Smooth muscle cell (in vitro differentiated cells): ENCODE results near the gene KRT39. TPM values are rescaled to one million over a fixed set of nuclear protein-coding genes. Genes with fewer than 3 reads are reported as not detected.

Experiments
- DNase-seq: peaks from one replicate; lab custom pipeline; 2025; ENCODE audit not compliant: unreplicated experiment; lab: John Stamatoyannopoulos, UW
- H2AFZ ChIP-seq: fragments of 200-600 bp; sonication (generic); 2 replicates; pipeline ENCODE4 v1.6.0; 2016; ENCODE audit warnings: antibody characterized with exemption, low read depth, mild to moderate bottlenecking
- H3F3A ChIP-seq: fragments of 200-600 bp; sonication (generic); 2 replicates; pipeline ENCODE4 v1.6.0; 2017; ENCODE audit warnings: antibody characterized with exemption, low read depth
- H3K27ac ChIP-seq: fragments of 200-600 bp; sonication (generic); 2 replicates; pipeline ENCODE4 v1.5.1; 2016; ENCODE audit warnings: low read depth, mild to moderate bottlenecking
- H3K27me3 ChIP-seq: fragments of 200-600 bp; sonication (generic); 2 replicates; pipeline ENCODE4 v1.6.1; 2016; ENCODE audit warnings: low read depth, mild to moderate bottlenecking
- H3K36me3 ChIP-seq: fragments of 200-600 bp; sonication (generic); 2 replicates; pipeline ENCODE4 v1.5.1; 2016; ENCODE audit warnings: low read depth
- H3K4me1 ChIP-seq: fragments of 200-600 bp; sonication (generic); 2 replicates; pipeline ENCODE4 v1.5.1; 2016; ENCODE audit warnings: low read depth
- H3K4me2 ChIP-seq: fragments of 200-600 bp; sonication (generic); 2 replicates; pipeline ENCODE4 v1.6.0; 2016; ENCODE audit warnings: mild to moderate bottlenecking
- H3K4me3 ChIP-seq: fragments of 200-600 bp; sonication (generic); 2 replicates; pipeline ENCODE4 v1.5.1; 2016; ENCODE audit warnings: mild to moderate bottlenecking
- H3K79me2 ChIP-seq: fragments of 200-600 bp; sonication (generic); 2 replicates; pipeline ENCODE4 v1.6.0; 2016; ENCODE audit warnings: low read depth, mild to moderate bottlenecking
- H3K9ac ChIP-seq: fragments of 200-600 bp; sonication (generic); 2 replicates; pipeline ENCODE4 v1.6.0; 2016; ENCODE audit warnings: low read depth
- H3K9me3 ChIP-seq: fragments of 200-600 bp; sonication (generic); replicated peaks from 2 replicates; pipeline ENCODE4 v1.5.1; 2016; ENCODE audit warnings: low read depth
- H4K20me1 ChIP-seq: fragments of 200-600 bp; sonication (generic); 2 replicates; pipeline ENCODE4 v1.6.0; 2016; ENCODE audit warnings: low read depth
- CTCF ChIP-seq: fragments of 200-600 bp; sonication (generic); IDR thresholded peaks from 2 replicates; pipeline ENCODE4 v1.5.1; 2017; ENCODE audit warnings: borderline replicate concordance, mild to moderate bottlenecking, antibody characterized with exemption; ENCODE audit not compliant: insufficient read depth, poor library complexity, severe bottlenecking
- WGBS: methylation state at CpG from one replicate; pipeline ENCODE4 v1.1.7; 2016; ENCODE audit warnings: low lambda C conversion rate; 5-methylcytosine and 5-hydroxymethylcytosine counted together
- polyA plus RNA-seq: library from polyadenylated mRNA; unstranded; fragments of >200 nt; fragmentation: Nextera tagmentation; extraction: Ambion mirVana; gene quantifications from 2 replicates; pipeline ENCODE4 v1.2.1, GENCODE V29; 2016
- total RNA-seq: library from RNA; depleted of rRNA; stranded (reverse); fragments of >200 nt; gene quantifications from 2 replicates; pipeline ENCODE4 v1.2.3, GENCODE V29; 2014

The KRT39 gene
- total and polyA plus RNA-seq, 2 experiments from 2014 or later: not detected

GRCh38 chr17:40986920-40987319, 20.2 kb upstream of the KRT39 start:
- WGBS: 82% methylated on average over 8 of the region's 8 CpGs
- Histone ChIP-seq H3K4me2 (no peak overlapping the region), H3K9me3 (no peaks in the 10 kb centered on the region), H3K27ac (no peak overlapping the region), H2AFZ (no peak overlapping the region), H3K9ac (no peak overlapping the region), H3K79me2 (no peaks in the 10 kb centered on the region), H4K20me1 (no peaks in the 10 kb centered on the region), H3K4me1 (no peaks in the 10 kb centered on the region), H3F3A (no peaks in the 10 kb centered on the region), H3K4me3 (no peak overlapping the region), H3K27me3 (no peaks in the 10 kb centered on the region), H3K36me3 (no peaks in the 10 kb centered on the region)
- no peak for TF ChIP-seq CTCF
- no peak for DNase-seq

- TF ChIP-seq CTCF: no peak
- H3K4me3 ChIP-seq: no peak within 1 kb of the TSS
- H3K9ac ChIP-seq: no peak within 1 kb of the TSS
- H4K20me1 ChIP-seq: no peaks in the 10 kb centered on the region
- no peak for DNase-seq
- peaks cover 7% of the 10 kb centered on the region for H3K4me1 ChIP-seq
- no peaks in the 10 kb centered on the region for H3K79me2 ChIP-seq
- no peaks in the 10 kb centered on the region for H3K27me3 ChIP-seq
- WGBS: 70% methylated on average over 3 of the region's 3 CpGs
- no peaks in the 10 kb centered on the region for H3K36me3 ChIP-seq
- no peaks in the 10 kb centered on the region for H3K9me3 ChIP-seq
- H3K4me2 ChIP-seq: no peak within 1 kb of the TSS
- no peaks in the 10 kb centered on the region for H3F3A ChIP-seq
- no peak within 1 kb of the TSS for H2AFZ ChIP-seq
- no peak within 1 kb of the TSS for H3K27ac ChIP-seq
Measured at GRCh38 chr17:40984226-40984625, 17.5 kb upstream of the KRT39 start, which contains the start of gene KRT40. TSS of gene KRT40 (minus strand) at chr17:40984326. CDS start at chr17:40984273, 53 bp downstream.

- DNase-seq: no peak
- Histone ChIP-seq H3F3A (no peaks in the 10 kb centered on the region), H3K27me3 (no peaks in the 10 kb centered on the region), H3K36me3 (no peaks in the 10 kb centered on the region), H4K20me1 (no peaks in the 10 kb centered on the region), H3K79me2 (no peaks in the 10 kb centered on the region), H3K4me3 (no peak overlapping the region), H2AFZ (no peak overlapping the region), H3K9ac (no peak overlapping the region), H3K27ac (no peak overlapping the region), H3K9me3 (no peaks in the 10 kb centered on the region), H3K4me2 (peak overlapping the region; percentile 9), H3K4me1 (peaks cover 7% of the 10 kb centered on the region)
- no peak for TF ChIP-seq CTCF
- 73% methylated on average over 5 of the region's 5 CpGs for WGBS
Measured at GRCh38 chr17:40981115-40981514, 14.4 kb upstream of the KRT39 start.

GRCh38 chr17:40980596-40980995, 13.8 kb upstream of the KRT39 start:
- Histone ChIP-seq H2AFZ (no peak overlapping the region), H3K36me3 (no peaks in the 10 kb centered on the region), H3F3A (no peaks in the 10 kb centered on the region), H3K27ac (no peak overlapping the region), H4K20me1 (no peaks in the 10 kb centered on the region), H3K9me3 (no peaks in the 10 kb centered on the region), H3K9ac (no peak overlapping the region), H3K4me3 (no peak overlapping the region), H3K27me3 (no peaks in the 10 kb centered on the region), H3K4me2 (peak overlapping the region; percentile 9), H3K79me2 (no peaks in the 10 kb centered on the region), H3K4me1 (peaks cover 7% of the 10 kb centered on the region)
- peak; percentile 7 for DNase-seq
- 9% methylated on average over 8 of the region's 8 CpGs for WGBS
- no peak for TF ChIP-seq CTCF
